ENCODE results near the gene LRP8. TPM values are rescaled to one million over a fixed set of nuclear protein-coding genes. Genes with fewer than 3 reads are reported as not detected.

LRP8 gene
- total and polyA plus RNA-seq, 2 of the 13 experiments (the other 11 are each of a cell fraction or from before 2014, with no cell fraction given), result 17.3 to 17.4 TPM

DNA sequence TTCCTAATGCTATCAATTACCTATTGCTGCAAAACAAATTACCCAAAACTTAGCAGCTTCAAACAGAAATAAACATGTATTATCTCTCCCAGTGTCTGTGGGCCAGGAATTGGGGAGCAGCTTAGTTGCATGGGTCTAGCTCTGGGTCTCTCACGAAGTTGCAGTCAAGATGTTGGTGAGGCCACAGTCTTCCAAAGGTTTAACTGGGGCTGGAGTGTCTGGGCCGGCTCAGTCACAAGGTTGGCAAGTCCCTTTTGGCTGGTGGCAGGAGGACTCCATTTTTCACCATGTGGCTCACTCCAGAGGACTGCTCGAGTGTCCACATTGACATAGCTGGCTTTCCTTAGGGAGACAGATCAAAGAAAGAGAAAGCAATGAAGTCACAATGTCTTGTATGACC lies 5.0 kb upstream of the LRP8 start:
- no peaks in the 10 kb centered on the region for H3K9me3 ChIP-seq (ENCODE audit: low read length)
- no peak overlapping the region for H3K4me2 ChIP-seq (ENCODE audit: low read depth, low read length)
- H2AFZ ChIP-seq (ENCODE audit: low read length), result no peak overlapping the region
- WGBS (ENCODE audit: low lambda C conversion rate), result 0% methylated on average over 2 of the region's 3 CpGs
- CTCF ChIA-PET (ENCODE audit: low intra/inter-chr PET ratio, low total read pairs), result no interaction called here
- peaks cover 10% of the 10 kb centered on the region; the same call in 1 of the 2 replicates for H3K4me1 ChIP-seq (ENCODE audit: insufficient read depth, low read length)
- no peaks in the 10 kb centered on the region for H3K79me2 ChIP-seq (ENCODE audit: insufficient read depth, low read length)
- H3K36me3 ChIP-seq (replicated peaks in 1 of 2; ENCODE audit: control insufficient read depth in 1 of 2, insufficient read depth in 2 of 2, low read length in 2 of 2), result no peaks in the 10 kb centered on the region
- TF ChIP-seq GPN1 (CRISPR knock-in tag; IDR thresholded peaks at IDR 0.05; ENCODE audit: borderline replicate concordance) (no peak), NONO (IDR thresholded peaks at IDR 0.05) (no peak), NONO (CRISPR knock-in tag; conservative IDR thresholded peaks at IDR 0.05) (no peak), PCBP2 (optimal IDR thresholded peaks at IDR 0.05; ENCODE audit: low read depth, low read length, poor library complexity, severe bottlenecking) (no peak), AKAP8 (CRISPR knock-in tag; IDR thresholded peaks at IDR 0.05) (no peak), STAG1 (CRISPR knock-in tag; IDR thresholded peaks at IDR 0.05) (no peak), ZNF776 (CRISPR knock-in tag; IDR thresholded peaks at IDR 0.05) (no peak), ARNT2 (CRISPR knock-in tag; IDR thresholded peaks at IDR 0.05; ENCODE audit: low read depth) (no peak), ZNF709 (CRISPR knock-in tag; IDR thresholded peaks at IDR 0.05) (no peak), PRMT3 (CRISPR knock-in tag; IDR thresholded peaks at IDR 0.05; ENCODE audit: borderline replicate concordance, low read depth) (no peak), FOXK2 (IDR thresholded peaks at IDR 0.05) (no peak), JARID2 (CRISPR knock-in tag; IDR thresholded peaks at IDR 0.05; ENCODE audit: insufficient replicate concordance) (no peak), CAMTA2 (CRISPR knock-in tag; IDR thresholded peaks at IDR 0.05; ENCODE audit: borderline replicate concordance) (no peak), TARDBP (CRISPR knock-in tag; IDR thresholded peaks at IDR 0.05) (no peak), POLR2AphosphoS5 (IDR thresholded peaks at IDR 0.05; ENCODE audit: low read depth, low read length) (no peak)
- TF ChIP-seq, protein P1, sequence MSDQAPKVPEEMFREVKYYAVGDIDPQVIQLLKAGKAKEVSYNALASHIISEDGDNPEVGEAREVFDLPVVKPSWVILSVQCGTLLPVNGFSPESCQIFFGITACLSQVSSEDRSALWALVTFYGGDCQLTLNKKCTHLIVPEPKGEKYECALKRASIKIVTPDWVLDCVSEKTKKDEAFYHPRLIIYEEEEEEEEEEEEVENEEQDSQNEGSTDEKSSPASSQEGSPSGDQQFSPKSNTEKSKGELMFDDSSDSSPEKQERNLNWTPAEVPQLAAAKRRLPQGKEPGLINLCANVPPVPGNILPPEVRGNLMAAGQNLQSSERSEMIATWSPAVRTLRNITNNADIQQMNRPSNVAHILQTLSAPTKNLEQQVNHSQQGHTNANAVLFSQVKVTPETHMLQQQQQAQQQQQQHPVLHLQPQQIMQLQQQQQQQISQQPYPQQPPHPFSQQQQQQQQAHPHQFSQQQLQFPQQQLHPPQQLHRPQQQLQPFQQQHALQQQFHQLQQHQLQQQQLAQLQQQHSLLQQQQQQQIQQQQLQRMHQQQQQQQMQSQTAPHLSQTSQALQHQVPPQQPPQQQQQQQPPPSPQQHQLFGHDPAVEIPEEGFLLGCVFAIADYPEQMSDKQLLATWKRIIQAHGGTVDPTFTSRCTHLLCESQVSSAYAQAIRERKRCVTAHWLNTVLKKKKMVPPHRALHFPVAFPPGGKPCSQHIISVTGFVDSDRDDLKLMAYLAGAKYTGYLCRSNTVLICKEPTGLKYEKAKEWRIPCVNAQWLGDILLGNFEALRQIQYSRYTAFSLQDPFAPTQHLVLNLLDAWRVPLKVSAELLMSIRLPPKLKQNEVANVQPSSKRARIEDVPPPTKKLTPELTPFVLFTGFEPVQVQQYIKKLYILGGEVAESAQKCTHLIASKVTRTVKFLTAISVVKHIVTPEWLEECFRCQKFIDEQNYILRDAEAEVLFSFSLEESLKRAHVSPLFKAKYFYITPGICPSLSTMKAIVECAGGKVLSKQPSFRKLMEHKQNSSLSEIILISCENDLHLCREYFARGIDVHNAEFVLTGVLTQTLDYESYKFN (CRISPR knock-in tag; conservative IDR thresholded peaks at IDR 0.05), result no peak
- TF ChIP-seq, protein P2, sequence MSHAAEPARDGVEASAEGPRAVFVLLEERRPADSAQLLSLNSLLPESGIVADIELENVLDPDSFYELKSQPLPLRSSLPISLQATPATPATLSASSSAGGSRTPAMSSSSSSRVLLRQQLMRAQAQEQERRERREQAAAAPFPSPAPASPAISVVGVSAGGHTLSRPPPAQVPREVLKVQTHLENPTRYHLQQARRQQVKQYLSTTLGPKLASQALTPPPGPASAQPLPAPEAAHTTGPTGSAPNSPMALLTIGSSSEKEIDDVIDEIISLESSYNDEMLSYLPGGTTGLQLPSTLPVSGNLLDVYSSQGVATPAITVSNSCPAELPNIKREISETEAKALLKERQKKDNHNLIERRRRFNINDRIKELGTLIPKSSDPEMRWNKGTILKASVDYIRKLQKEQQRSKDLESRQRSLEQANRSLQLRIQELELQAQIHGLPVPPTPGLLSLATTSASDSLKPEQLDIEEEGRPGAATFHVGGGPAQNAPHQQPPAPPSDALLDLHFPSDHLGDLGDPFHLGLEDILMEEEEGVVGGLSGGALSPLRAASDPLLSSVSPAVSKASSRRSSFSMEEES (CRISPR knock-in tag; IDR thresholded peaks at IDR 0.05), result no peak
- TF ChIP-seq, protein P3, sequence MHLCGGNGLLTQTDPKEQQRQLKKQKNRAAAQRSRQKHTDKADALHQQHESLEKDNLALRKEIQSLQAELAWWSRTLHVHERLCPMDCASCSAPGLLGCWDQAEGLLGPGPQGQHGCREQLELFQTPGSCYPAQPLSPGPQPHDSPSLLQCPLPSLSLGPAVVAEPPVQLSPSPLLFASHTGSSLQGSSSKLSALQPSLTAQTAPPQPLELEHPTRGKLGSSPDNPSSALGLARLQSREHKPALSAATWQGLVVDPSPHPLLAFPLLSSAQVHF (CRISPR knock-in tag; IDR thresholded peaks at IDR 0.05), result no peak
- TF ChIP-seq, protein P4, sequence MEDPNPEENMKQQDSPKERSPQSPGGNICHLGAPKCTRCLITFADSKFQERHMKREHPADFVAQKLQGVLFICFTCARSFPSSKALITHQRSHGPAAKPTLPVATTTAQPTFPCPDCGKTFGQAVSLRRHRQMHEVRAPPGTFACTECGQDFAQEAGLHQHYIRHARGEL (CRISPR knock-in tag; IDR thresholded peaks at IDR 0.05), result no peak
- TF ChIP-seq, protein P5, sequence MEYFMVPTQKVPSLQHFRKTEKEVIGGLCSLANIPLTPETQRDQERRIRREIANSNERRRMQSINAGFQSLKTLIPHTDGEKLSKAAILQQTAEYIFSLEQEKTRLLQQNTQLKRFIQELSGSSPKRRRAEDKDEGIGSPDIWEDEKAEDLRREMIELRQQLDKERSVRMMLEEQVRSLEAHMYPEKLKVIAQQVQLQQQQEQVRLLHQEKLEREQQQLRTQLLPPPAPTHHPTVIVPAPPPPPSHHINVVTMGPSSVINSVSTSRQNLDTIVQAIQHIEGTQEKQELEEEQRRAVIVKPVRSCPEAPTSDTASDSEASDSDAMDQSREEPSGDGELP (IDR thresholded peaks at IDR 0.05; ENCODE audit: borderline replicate concordance, low read depth), result no peak
- POLR2A ChIA-PET, result no interaction called here
- no peak overlapping the region for H3K4me3 ChIP-seq (replicated peaks in 1 of 3; ENCODE audit: insufficient read depth in 1 of 3, low read depth in 2 of 3, low read length in 3 of 3)
- no peak for ATAC-seq
- peaks cover 0 to 41% of the 10 kb centered on the region in 2 experiments; a peak in 4 of 5 replicates for H3K27me3 ChIP-seq (ENCODE audit: control insufficient read depth in 1 of 2, insufficient read depth in 2 of 2, low read length in 2 of 2)
- in situ Hi-C loops (cut with HindIII; ENCODE audit: extremely low pct_ligation_motif_present, low pct_unique_long_range_greater_than_20kb), result no loop called here
- no peak for DNase-seq (ENCODE audit: low spot score)
- no peak for FAIRE-seq
- BruUV-seq (replicated peaks), result no TSS peak
- H3K9ac ChIP-seq (ENCODE audit: insufficient read depth, low read depth, low read length), result no peak overlapping the region
- intact Hi-C loops (cut with micrococcal nuclease; ENCODE audit: unreplicated experiment), result no loop called here
- no peak overlapping the region for H3K27ac ChIP-seq (ENCODE audit: extremely low read length, insufficient read depth, low read length)
- no peaks in the 10 kb centered on the region for H4K20me1 ChIP-seq (ENCODE audit: insufficient read depth, low read length)
